Activated CD4-positive, CD25-positive, alpha-beta regulatory T cell treated with anti-CD3 and anti-CD28 coated beads, Interleukin-2, amount 50 U/mL, for 72 hours (primary cell): ENCODE results near the gene TM6SF1.
"Not testable (repeated sequence)": the region's sequence is repeated elsewhere in the genome, so short reads cannot be mapped to it uniquely, and the experiment has no call there.

ENCODE experiments used
- DNase-seq: peaks from one replicate; pipeline ENCODE4 v3.0.0; 2021

The TM6SF1 gene

GRCh38 chr15:83106994-83107840, at the start of gene TM6SF1:
Gene TM6SF1 (plus strand): TSS chr15:83107645. CDS start chr15:83107681, 36 bp downstream.
- DNase-seq: no peak

GRCh38 chr15:83057696-83058376, 49.6 kb upstream of the TM6SF1 start:
- no peak for DNase-seq

GRCh38 chr15:83061680-83062079, 45.8 kb upstream of the TM6SF1 start:
- no peak for DNase-seq

GRCh38 chr15:83062768-83063180, 44.7 kb upstream of the TM6SF1 start:
- no peak for DNase-seq

GRCh38 chr15:83063551-83063950, 43.9 kb upstream of the TM6SF1 start:
- DNase-seq: no peak

GRCh38 chr15:83064859-83065258, 42.6 kb upstream of the TM6SF1 start:
- DNase-seq: no peak

GRCh38 chr15:83065431-83065830, 42.0 kb upstream of the TM6SF1 start:
- no peak for DNase-seq

GRCh38 chr15:83066034-83066733, 41.3 kb upstream of the TM6SF1 start:
- DNase-seq: no peak

GRCh38 chr15:83066734-83067637, 40.5 kb upstream of the TM6SF1 start, which contains the start of gene BTBD1:
Gene BTBD1 (minus strand): TSS chr15:83067252. CDS start chr15:83067151, 101 bp downstream.
- peak; percentile 89 for DNase-seq

- DNase-seq: no peak
Observed at GRCh38 chr15:83067638-83067962, 39.8 kb upstream of the TM6SF1 start.

GRCh38 chr15:83068054-83068453, 39.4 kb upstream of the TM6SF1 start:
- no peak for DNase-seq

- DNase-seq: peak; percentile 37
Observed at GRCh38 chr15:83069211-83069642, 38.2 kb upstream of the TM6SF1 start.

GRCh38 chr15:83077491-83078230, 29.8 kb upstream of the TM6SF1 start:
- DNase-seq: no peak

- DNase-seq: no peak
Observed at GRCh38 chr15:83078712-83079111, 28.7 kb upstream of the TM6SF1 start.

- no peak for DNase-seq
Observed at GRCh38 chr15:83081256-83082014, 26.0 kb upstream of the TM6SF1 start.

GRCh38 chr15:83082730-83083386, 24.6 kb upstream of the TM6SF1 start:
- DNase-seq: no peak

- not testable (repeated sequence) for DNase-seq
Observed at GRCh38 chr15:83085461-83085860, 22.0 kb upstream of the TM6SF1 start.

- DNase-seq: not testable (repeated sequence)
Observed at GRCh38 chr15:83085864-83086552, 21.4 kb upstream of the TM6SF1 start.

GRCh38 chr15:83087576-83087975, 19.9 kb upstream of the TM6SF1 start:
- no peak for DNase-seq

- no peak for DNase-seq
Observed at GRCh38 chr15:83088876-83089275, 18.6 kb upstream of the TM6SF1 start.
